NCI-H2107 (cell line): ENCODE data around the gene RBFOX2.

Experiments used
- DNase-seq: peaks from one replicate; lab custom pipeline; 2025; lab: John Stamatoyannopoulos, UW

The RBFOX2 gene

DNA sequence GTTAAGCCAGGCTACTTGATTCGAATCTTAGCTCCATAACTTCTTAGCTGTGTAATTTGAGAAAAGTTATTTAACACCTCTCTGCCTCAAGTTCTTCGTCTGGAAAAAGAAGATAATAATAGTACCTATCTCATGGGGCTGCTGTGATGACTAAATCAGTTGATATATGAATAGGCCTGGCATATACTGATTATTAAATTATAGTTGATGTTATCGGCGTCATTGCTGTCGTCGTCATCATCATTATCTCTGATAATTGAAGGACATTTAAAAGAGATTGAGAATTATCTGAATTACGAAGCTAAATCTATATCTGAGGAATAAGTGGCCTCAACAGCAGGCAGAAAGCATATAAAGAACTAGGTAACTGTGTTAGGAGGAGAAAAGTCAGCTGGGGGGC is 165.9 kb downstream of the RBFOX2 start:
- no peak for DNase-seq

DNA sequence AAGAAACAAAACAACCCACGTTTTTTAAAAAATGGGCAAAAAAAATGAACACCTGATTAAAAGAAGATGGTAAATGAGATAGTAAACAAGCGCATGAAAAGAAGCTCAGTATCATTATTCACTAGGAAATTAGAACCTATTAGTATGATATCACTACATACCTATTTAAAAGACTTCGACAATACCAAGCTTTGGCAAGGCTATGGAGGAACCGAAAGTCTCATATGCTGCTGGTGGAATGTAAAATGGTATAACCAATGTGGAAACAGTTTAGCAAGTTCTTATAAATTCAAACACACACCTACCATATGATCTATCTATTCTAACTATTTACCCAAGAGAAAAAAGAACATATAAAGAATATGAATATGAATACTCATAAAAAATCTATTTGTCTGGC is 167.2 kb downstream of the RBFOX2 start:
- DNase-seq: no peak

DNA sequence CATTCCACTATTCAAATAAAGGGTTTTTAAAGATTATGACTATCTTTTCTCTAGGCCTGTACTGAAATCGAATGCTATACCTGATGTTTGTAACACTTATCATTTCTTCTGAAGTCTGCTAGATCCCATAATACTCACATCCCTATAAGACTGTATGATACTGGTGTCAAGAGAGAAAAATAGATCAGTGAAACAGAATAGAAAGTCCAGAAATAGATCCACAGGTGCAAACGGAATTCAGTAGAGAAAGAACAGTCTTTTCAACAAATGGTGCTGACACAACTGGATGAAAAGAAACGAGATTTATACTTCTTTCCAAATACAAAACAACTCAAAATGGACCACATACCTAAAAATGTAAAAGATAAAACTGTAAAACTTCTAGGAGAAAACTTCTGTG is 167.8 kb downstream of the RBFOX2 start:
- no peak for DNase-seq

DNA sequence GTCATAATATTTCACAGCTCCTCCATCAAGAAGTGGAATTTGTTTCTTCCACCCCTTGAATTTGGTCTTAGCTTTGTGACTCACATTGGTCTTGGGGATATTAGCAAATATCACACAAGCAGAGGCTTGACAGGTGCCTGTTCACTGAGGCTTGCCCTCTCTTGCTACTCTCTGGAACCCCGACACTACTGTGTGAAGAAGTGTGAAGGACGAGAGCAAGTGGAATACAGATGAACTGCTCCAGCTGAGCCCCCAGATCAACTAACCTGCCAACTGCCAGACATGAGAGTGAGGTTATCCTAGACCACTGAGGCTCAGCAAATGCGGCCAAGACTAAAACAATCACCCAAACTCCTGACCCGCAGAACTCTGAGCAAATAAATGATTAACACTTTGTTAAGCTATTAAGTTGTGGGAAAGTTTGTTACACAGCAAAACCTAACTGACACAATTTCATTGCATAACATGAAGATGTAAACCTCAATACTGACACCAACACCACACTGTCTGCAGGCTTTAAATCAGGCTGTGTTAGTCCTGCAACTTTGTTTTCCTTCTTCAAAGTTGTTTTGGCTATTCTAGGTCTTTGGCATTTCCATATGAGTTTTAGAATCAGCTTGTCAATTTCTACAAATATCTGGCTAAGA is 168.4 kb downstream of the RBFOX2 start:
- no peak for DNase-seq

DNA sequence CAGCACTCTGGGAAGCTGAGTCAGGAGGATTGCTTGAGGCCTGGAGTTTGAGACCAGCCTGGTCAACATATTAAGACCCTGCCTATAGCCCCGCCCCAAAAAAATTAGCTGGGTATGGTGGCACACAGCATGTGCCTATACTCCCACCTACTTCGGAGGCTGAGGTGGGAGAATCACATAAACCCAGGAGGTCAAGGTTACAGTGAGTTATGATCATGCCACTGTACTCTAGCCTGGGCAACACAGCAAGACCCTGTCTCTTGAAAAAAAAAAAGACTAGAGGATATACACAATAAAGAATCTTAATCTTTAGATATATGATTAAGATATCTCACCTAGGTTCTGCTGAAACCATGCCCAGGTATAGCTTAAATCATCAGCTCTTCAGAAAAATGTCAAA is 174.3 kb downstream of the RBFOX2 start:
- DNase-seq: no peak

DNA sequence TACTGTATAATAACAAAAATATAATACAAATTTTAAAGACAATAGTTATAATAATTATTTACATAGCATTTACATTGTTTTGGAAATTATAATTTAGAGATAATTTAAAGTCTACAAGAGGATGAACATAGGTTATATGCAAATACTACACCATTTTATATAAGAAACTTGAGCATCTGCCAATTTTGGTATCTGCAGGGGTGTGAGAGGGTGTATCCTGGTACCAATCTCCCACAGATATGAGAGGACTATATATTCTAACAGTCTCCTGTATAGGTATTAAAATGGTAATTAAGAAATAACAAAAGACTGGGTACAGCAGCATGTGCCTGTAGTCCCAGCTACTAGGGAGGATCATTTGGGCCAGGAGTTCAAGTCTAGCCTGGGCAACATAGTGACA is 176.5 kb downstream of the RBFOX2 start:
- DNase-seq: no peak

DNA sequence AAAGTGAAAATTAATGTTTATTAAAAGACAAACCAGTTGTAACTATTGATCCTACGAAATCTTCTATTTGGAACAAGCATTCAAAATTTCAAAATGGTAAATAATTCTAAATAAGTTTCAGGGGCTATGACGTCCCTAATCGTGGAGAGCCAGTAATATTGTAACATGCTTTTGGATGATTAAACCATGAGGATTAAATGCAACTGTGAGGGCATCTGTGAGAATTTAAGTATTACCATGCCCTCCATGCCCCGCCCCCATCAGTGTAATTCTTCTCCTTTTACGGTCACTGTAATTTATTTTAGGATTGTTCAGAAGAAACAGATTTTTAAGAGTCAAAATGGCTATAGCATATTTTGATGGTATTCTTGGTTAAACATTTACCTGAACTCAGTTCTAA is 177.8 kb downstream of the RBFOX2 start:
- no peak for DNase-seq

DNA sequence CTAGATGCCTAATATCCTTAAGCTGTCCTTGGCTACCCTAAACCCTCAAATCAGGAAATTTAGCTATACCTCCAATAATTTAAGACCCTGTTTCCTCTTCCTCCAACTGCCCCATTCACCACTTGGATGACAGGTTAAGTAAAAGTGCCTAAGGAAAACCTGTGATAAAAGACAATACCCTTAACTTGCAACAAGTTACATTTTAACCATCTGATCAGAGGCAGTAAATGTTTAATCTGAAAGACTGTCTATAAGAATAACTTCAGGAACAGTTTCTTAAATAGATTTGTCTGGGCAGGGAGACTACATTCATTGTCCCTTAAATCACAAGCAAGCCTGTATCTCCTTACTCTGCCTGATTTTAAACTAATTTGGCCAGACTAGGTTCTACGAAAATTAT is 181.8 kb downstream of the RBFOX2 start:
- no peak for DNase-seq

DNA sequence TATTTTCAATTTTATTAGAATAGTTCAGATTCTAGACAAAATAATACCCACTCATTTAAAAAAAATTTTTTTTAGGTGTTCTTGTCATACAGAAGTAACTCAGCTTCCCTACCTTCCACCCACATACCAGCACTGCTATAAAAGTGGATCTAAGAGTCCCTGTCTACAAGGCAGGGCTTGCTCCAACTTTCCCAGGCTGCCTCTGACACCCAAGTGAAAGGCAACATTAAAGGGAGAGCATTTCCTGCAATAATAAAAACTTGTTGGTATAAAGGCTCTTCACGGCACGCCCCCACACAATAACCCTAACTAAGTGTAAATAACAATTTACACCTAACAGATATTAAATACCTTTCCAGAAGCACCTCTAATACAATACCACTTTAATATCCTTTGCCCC is 183.7 kb downstream of the RBFOX2 start:
- no peak for DNase-seq

DNA sequence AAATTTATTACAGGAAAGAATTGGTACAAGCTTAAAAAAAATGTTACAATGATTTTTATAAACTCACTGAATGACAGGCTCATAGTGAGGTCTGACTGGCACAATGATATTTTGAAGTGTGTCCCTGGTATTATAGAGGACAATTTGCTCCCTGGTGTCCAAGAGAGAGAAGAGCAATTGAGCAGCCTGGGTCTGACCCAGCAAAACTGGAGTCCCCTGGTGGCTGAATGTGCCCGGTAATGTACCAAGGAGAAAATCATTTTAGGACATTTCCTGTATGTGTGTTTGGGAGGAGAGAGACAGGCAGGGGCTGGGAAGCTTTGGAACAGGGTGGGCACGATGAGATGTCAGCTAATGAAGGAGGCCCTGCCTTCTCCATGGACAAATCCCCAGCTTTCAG is 185.7 kb downstream of the RBFOX2 start:
- DNase-seq: no peak

DNA sequence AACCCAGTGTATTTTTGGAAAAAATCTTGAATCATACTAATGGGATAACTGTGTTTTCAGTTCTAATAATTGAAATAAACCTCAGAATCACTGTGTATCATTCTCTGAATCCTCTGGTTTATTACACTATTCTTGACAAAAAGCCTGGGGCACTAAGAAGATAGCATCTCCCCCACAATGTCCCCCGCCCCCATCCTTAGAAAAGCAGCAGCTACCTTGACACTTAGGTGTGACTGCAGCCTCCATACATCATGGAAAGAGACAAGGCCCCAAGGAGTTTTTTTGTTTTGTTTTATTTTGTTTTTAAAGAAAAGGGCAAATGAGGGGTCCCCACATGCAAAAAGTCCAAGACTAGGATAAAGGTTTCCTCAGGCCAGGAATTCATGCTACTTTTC is 186.1 kb downstream of the RBFOX2 start:
- DNase-seq: no peak

DNA sequence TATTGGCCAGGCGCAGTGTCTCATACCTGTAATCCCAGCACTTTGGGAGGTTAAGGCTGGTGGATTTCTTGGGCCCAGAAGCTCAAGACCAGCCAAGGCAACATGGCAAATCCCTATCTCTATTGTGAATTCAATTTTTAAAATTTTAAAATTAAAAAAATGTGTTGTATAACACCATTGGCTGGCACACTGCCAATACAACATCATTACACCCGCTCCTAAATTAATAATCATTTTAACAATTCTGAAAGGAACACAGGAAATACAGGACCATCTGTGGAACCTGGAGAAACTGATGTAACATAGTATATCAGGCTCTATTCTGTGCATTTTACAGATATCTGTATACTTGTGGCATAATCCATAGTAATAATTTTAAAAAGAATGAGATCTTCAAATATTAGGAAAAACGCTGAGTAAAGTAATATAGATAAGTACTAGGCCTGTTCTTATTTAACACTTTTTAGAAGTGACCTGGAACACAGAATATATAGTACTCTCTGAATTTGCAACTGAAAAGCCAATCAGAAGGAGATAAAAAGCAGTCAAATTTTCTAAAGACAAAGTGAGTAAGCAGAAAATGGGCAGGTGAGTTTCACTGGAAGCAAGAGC is 186.6 kb downstream of the RBFOX2 start:
- DNase-seq: no peak

DNA sequence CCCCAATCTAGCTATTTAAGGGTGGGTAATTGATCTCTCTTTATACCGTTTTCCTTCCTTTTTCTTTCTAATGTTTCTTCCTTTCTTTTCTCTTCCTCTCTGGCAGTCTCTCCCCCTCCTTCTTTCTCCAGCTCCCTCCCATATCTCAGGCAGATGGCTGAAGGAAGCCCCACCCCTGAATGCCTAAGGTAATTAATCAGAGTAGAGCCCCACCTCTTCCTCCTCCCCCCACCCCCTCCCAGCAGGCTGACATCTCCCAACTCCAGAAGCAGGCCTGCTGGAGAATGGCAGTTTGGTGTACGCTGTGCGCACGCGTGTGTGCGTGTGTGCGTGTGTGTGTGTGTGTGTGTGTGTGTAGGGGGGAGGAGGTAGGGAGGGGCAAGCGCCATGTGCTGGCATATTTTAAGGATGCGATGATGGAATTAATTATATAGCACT is 188.3 kb downstream of the RBFOX2 start:
- peak; percentile 54 for DNase-seq

DNA sequence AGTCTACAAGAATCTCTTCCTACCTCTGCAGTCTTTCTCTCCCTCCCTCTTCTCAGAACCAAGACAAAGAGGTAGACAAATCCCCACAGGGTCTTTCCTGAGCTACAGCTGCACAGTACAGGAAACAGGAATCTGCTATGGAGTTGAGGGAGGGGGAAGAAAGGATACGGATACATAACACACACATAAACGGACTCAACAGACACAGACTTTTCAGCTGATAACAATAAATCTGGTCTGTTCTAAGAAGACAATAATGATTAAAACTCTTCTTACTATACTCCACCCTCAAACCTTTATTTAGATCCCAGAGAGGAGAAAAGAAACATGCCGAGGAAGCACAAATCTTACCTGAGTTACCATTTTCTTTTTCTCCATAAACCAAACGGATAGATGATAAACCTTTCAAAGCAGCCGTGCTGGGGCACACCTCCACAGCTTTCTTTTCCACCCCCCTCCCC is 188.8 kb downstream of the RBFOX2 start:
- no peak for DNase-seq

DNA sequence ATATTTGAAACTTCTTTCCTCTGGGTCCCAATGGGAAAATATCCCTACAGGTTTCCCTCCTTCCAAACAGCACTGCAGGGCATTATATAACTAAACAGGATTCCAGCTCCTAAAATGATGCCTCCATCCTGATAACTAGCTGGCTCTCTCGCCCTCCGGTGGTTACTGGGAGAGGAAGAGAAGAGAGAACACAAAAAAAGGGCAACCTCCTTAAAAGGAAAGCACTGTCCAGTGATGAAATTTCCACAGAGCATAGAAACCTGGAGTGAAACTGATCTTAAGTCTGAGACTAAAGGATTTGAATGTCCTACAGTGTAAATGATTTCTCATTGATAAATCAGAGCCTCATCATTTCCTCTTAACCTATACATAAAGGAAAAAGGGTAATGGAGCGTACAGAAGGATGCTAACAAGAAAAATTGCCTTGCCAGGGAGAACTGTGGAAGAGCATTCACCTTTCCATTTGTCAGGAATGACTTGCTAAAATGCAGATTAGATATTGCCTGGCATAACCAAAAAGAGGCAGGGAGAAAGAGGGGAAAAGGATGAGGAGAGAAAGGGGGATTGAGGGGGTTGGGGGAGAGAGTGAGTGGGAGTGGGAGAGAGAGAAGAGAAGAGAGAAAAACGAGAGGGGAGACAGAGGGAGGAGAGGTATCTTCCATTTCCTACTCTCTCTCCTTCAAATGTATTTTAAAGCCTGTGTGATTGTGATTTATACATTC is 189.6 kb downstream of the RBFOX2 start:
- peak; percentile 18 for DNase-seq

DNA sequence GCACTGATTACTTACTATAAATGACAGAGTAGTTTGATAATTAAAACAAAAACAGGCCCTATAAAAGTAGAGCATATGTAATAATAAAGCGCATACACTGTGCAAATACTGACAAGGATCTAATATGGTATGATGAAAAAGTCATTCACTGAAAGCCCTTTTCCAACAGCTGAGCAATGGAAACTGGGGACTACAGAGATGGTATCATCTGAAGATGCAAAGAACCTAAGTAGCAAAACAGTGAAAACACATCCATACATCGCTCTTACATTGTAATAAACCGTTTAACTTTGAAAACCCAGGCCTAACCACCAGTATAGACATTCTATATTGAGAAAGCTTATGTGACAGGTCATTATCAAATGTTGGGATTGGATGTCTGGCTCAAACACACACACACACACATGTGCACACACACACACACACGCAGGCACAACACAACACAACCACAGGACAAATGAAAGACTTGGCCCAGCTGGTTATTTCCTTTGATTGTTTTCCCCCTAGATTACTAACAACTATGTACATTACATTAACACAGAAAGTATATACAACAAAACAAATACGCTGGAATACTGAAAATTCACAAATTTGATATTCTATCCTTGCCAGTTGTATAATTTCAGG is 191.4 kb downstream of the RBFOX2 start:
- no peak for DNase-seq

DNA sequence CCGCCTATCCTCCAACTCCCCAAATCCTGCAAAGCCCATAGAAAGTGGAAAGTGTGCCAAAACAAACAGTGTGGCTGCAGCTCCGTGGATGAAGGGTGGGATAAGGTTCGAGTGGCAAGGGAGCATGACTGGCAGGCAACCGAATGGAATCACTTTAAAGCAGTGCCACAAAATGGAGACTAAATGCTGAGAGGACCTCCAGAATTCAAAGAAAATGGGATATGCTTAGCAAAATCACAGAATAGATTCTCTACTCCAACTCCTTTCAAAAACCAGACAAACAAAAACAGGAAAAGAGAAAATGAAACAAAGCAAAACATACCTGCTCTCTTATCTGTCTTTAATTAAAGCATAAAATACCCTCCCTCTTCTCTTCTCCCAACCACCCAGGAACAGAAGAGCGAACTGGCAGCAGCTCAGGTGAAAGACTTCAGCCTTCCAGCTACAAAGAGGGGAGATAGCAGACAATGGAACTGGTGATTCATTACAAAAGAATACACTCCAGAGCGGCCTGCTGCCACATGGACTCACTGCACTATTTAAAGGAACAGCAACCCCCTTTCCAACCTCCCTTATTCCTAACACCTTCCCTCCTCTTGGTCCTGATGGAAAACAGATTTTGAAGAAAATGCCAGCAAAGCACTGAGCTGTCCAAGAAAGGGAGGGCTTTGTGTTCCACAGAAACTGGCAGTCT is 192.5 kb downstream of the RBFOX2 start:
- DNase-seq: peak; percentile 32

DNA sequence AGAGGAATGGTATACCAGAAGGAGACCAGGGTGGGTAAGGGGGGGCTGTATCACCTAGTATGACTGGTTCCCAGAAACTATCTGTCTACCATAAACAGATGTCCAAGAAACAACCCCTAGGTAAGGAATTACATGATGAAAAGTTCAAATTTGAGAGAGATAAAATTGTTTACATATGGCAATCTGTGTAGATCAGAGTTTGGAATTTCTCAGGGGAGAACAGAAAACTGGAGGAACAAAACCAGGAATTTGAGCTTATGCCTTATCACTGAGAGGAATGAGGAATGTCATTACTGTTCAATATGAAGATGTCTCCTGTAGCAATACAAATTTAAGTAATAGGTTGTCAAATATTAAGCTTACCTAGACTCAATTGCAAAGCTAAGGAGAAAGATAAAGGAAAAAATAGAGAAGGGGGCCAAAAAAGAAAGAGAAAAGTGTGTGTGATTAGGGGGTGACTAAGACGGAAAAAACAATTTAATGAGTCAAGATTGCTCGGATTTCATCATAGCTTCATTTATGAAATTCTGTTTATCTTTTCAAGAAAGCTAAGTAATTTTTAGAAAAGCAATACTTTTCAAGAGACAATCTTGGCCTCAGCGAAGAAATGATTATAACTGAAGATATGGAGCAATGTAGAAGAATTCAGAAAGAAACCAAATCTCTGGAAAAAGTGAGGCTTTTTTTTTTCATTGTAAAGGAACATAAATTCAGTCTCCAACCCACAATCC is 193.2 kb downstream of the RBFOX2 start:
- DNase-seq: no peak

DNA sequence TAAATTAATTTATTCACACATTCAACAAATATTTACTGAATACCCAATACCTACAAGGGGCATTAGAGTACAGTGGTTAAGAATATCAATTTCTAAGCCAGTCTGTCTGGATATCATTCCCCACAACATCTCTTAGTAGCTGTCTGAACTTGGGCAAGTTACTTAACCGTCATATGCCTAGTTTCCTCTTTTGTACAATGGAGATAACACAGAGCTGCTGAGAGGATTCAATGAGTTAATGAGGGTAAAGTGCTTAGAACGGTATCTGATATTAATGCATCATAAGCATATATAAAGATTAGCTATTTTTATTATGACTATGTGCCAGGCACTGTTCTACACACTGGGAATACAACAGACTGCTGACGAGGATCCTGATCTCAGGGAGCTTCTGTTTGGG is 194.6 kb downstream of the RBFOX2 start:
- DNase-seq: no peak

DNA sequence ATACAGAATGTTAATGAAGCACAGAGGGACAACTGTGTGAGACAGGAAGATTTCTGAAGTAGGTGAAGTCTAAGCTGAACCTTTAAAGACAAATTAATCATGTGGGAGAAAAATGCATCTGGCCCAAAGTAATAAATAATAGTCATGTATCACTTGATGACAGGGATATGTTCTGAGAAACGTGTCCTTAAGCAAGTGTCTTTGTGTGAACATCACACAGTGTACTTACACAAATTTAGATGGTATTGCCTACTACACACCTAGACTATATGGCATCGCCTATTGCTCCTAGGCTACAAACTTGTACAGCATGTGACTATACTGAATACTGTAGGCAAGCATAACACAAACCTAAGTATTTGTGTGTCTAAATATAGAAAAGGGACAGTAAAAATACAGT is 198.3 kb downstream of the RBFOX2 start:
- DNase-seq: no peak

DNA sequence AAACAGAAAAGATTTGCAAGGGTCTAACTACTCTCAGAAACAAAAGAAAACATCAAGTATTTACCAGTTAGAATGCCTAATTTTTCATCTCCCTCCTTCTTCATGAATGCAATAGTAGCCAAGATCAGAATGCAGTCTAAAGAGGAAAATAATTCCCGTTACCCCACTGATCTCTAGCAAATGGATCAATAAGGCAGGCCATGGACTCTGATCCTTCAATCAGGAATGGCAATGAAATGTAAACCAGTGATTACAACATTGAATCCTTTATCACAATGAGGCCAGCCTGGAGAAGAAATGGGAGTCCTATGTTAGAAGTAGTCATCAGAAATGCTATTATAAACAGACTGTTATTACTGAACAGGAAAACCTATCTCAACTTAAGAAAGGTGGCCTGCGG is 204.4 kb downstream of the RBFOX2 start:
- DNase-seq: no peak

DNA sequence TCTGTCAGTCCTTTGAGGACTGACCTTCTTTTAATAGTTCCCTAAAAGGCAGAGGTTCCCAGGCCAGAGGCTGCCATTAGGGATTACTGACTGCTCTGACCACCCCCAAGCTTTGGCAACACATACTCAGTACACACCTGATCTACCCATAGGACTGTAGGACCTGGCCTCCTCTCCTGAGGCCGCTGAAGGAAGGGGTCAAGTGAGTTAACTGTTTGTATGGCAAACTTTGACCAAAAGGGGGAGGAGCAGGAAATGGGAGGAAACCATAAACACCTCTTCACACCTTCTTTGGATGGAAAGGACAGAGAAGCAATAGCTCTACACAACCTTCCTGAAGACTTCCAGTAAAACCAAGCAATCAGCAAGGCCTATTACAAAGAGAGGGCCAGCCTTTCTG is 207.0 kb downstream of the RBFOX2 start:
- no peak for DNase-seq
